Sigmoid colon (tissue), 4 donors: ENCODE measurements around the gene C1QTNF6.

Experiments used
- CTCF ChIP-seq, 4 experiments: fragments of 450-650 bp in 3 of 4; fragments of 200-600 bp in 1 of 4; IDR thresholded peaks; one replicate each; pipeline ENCODE4 v1.5.1; 2016 to 2019; ENCODE audit warnings: antibody characterized with exemption in 4 of 4, mild to moderate bottlenecking in 3 of 4, moderate library complexity in 2 of 4
- EP300 ChIP-seq, 4 donors: sonication (generic); formaldehyde crosslinking; IDR thresholded peaks; one replicate each; pipeline ENCODE4 v1.6.1; 2017; ENCODE audit warnings: antibody characterized with exemption in 4 of 4
- POLR2A ChIP-seq, 2 donors: fragments of 450-650 bp; IDR thresholded peaks; one replicate each; pipeline ENCODE4 v1.6.1; 2016; ENCODE audit warnings: antibody characterized with exemption in 2 of 2, mild to moderate bottlenecking in 2 of 2, moderate library complexity in 2 of 2

GRCh38 chr22:37169406-37169805, 18.6 kb downstream of the C1QTNF6 start:
- TF ChIP-seq CTCF (IDR thresholded peaks at IDR 0.05) (no peak), POLR2A (IDR thresholded peaks at IDR 0.05) (no peak), EP300 (IDR thresholded peaks at IDR 0.05) (no peak)
